HG02840 (cell line): Measurements from ENCODE around the gene DLEC1.

Source experiments
- ATAC-seq: cut with Tn5 transposase; IDR thresholded peaks from one replicate; pipeline ENCODE4 v1.9.1; 2021; ENCODE audit warnings: mild to moderate bottlenecking, moderate library complexity, moderate number of reproducible peaks; ENCODE audit not compliant: unreplicated experiment, low FRiP score

Gene DLEC1

GRCh38 chr3:38016410-38016809 lies 22.6 kb upstream of the DLEC1 start:
- ATAC-seq: no peak

GRCh38 chr3:38016847-38017444 lies 22.1 kb upstream of the DLEC1 start:
- ATAC-seq: no peak

- ATAC-seq: no peak
Measured at GRCh38 chr3:38017445-38018295, 21.3 kb upstream of the DLEC1 start.

GRCh38 chr3:38018296-38019266 lies 20.4 kb upstream of the DLEC1 start:
- ATAC-seq: no peak

GRCh38 chr3:38019658-38020341 lies 19.2 kb upstream of the DLEC1 start:
- no peak for ATAC-seq

- ATAC-seq: no peak
Measured at GRCh38 chr3:38020342-38020726, 18.7 kb upstream of the DLEC1 start.

GRCh38 chr3:38021196-38021595 lies 17.8 kb upstream of the DLEC1 start:
- ATAC-seq: no peak

- no peak for ATAC-seq
Measured at GRCh38 chr3:38022301-38022700, 16.7 kb upstream of the DLEC1 start.

GRCh38 chr3:38022896-38023709 lies 15.9 kb upstream of the DLEC1 start:
- ATAC-seq: no peak

- ATAC-seq: no peak
Measured at GRCh38 chr3:38026856-38027255, 12.2 kb upstream of the DLEC1 start.

GRCh38 chr3:38027466-38028465 lies 11.2 kb upstream of the DLEC1 start:
- no peak for ATAC-seq

GRCh38 chr3:38028621-38029361 lies 10.2 kb upstream of the DLEC1 start:
- ATAC-seq: no peak

GRCh38 chr3:38029400-38030125 lies 9.4 kb upstream of the DLEC1 start, which contains the start of gene PLCD1:
TSS of gene PLCD1 (minus strand) at chr3:38029642. CDS start at chr3:38029539, 103 bp downstream.
- ATAC-seq: no peak

GRCh38 chr3:38030126-38031021 lies 8.6 kb upstream of the DLEC1 start:
- ATAC-seq: no peak

- no peak for ATAC-seq
Measured at GRCh38 chr3:38031022-38031994, 7.7 kb upstream of the DLEC1 start.
